HG03439 (cell line): ENCODE results near the gene SPATA31E1.
"Not testable (repeated sequence)": the region's sequence is repeated elsewhere in the genome, so short reads cannot be mapped to it uniquely, and the experiment has no call there.

ENCODE experiments used
- ATAC-seq: cut with Tn5 transposase; IDR thresholded peaks from one replicate; pipeline ENCODE4 v1.9.1; 2021; ENCODE audit warnings: mild to moderate bottlenecking, moderate library complexity; ENCODE audit not compliant: unreplicated experiment

Gene SPATA31E1

DNA sequence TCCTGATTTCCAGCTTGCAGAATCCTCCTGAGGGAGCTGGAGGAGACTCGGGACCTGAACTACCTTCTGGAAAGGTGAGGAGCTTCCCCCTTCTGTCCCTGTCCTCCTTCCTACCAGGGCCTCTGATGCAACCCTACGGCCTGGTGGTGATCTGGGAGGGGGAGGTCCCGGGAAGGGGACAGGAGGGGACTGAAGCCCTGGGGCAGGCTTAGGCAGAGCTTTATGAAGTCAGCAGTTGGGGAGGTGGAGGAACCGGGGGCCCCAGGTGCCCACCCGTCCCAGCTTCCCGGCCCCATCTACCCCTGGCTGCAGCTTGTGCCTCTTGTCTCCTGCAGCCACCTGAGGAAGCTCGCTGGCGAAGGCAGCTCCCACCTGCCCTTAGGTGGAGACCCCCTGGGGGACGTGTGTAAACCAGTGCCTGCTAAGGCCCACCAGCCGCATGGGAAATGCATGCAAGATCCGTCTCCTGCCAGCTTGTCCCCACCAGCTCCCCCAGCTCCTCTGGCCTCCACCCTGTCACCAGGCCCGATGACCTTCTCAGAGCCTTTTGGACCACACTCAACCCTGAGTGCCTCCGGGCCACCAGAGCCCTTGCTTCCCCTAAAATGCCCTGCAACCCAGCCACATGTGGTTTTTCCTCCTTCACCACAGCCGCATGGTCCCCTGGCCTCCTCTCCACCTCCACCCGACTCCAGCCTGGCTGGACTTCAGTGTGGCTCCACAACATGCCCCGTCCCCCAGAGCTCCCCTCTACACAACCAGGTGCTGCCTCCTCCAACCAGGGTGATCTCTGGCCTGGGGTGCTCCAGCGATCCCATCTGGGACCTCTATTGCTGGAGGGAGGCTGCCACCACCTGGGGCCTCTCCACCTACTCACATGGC, 2.1 kb downstream of the SPATA31E1 start:
- no peak for ATAC-seq

DNA sequence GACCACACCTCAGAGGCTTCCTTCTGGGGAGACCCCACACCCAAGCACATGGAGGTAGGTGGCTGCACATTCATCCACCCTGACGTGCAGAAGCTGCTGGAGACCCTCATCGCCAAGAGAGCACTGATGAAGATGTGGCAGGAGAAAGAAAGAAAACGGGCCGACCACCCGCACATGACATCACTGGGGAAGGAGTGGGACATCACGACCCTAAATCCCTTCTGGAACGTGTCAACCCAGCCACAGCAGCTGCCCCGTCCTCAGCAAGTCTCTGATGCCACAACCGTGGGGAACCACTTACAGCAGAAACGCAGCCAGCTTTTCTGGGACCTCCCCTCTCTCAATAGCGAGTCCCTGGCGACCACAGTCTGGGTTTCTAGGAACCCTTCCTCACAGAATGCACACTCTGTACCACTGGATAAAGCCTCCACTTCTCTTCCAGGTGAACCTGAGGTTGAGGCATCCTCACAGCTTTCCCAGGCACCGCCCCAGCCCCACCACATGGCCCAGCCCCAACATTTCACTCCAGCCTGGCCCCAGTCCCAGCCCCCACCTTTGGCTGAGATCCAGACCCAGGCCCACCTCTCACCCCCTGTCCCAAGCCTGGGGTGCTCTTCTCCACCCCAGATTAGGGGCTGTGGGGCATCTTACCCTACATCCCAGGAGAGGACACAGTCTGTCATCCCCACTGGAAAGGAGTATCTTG, 3.0 kb downstream of the SPATA31E1 start:
- ATAC-seq: no peak

DNA sequence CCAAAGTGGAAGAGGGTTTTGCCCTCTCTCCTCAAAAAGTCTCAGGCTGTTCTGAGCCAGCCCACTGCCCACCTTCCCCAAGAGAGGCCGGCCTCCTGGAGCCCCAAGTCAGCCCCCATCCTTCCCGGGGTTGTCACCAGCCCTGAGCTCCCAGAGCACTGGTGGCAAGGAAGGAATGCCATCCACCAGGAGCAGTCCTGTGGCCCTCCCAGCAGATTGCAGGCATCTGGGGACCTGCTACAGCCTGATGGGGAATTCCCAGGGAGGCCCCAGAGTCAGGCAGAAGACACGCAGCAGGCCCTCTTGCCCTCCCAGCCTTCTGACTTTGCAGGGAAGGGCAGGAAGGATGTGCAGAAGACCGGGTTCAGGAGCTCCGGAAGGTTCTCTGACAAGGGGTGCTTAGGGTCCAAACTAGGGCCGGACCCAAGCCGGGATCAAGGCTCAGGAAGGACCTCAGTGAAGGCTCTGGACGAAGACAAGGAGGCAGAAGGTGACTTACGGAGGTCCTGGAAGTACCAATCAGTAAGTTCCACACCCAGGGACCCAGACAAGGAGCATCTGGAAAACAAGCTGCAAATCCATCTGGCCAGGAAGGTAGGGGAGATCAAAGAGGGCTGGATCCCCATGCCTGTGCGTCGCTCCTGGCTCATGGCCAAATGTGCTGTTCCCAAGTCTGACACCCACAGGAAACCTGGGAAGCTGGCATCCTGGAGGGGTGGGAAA, 3.7 kb downstream of the SPATA31E1 start:
- no peak for ATAC-seq

DNA sequence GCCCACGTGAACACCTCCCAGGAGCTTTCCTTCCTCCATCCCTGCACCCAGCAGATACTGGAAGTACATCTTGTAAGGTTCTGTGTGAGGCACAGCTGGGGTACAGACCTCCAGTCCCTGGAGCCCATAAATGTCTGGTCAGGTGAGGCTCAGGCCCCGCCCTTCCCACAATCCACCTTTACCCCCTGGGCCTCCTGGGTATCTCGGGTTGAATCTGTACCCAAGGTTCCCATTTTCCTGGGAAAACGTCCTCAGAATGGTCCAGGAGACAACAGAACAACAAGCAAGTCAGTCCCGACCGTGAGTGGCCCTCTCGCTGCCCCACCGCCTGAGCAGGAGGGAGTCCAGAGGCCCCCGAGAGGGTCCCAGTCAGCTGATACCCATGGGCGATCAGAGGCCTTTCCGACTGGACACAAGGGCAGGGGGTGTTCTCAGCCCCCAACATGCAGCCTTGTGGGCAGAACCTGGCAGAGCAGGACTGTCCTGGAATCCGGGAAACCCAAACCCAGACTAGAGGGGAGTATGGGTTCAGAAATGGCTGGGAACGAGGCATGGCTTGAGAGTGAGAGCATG, 4.3 kb downstream of the SPATA31E1 start:
- no peak for ATAC-seq

DNA sequence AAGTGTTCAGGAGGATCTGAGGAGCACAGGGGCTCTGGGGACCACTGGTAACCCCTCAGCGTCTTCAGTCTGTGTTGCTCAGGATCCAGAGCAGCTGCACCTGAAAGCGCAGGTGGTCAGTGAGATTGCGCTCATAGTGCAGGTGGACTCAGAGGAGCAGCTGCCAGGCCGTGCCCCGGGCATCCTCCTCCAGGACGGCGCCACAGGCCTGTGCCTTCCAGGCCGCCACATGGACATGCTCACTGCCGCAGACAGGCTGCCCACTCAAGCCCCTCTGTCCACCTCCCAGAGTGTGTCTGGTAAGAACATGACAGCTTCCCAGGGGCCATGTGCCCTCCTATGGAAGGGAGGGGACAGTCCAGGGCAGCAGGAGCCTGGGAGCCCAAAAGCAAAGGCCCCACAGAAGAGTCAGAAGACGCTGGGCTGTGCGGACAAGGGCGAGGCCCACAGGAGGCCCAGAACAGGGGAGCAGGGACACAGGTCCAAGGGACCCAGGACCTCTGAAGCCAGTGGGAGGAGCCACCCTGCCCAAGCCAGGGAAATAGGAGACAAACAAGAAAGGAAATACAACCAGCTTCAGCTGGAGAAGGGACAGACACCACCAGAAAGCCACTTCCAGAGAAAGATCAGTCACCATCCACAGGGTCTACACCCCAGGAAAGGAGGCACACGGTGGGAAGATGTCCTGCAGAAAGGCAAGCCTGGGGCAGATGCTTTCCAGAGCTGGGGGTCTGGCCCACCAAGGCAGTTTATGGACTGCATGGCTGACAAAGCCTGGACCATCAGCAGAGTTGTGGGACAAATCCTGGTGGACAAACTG, 5.2 kb downstream of the SPATA31E1 start:
- ATAC-seq: no peak

DNA sequence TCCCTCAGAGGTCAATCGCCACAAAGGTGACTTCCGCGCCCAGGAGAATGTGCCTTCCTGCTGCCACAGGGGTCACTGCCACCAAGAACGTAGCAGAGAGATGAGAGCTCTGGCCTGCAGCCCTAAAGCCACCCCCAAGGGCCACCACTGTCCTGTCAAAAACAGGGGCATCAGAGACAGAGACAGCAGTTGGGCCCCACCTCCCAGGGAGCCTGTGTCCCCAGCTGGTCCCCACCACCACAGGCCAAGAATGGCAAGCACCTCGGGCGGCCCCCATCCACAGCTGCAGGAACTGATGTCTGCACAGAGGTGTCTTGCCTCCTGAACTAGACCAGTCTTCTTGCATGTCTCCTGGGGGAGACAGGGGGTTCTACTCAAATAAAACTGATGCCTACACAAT, 5.8 kb downstream of the SPATA31E1 start:
- ATAC-seq: no peak

DNA sequence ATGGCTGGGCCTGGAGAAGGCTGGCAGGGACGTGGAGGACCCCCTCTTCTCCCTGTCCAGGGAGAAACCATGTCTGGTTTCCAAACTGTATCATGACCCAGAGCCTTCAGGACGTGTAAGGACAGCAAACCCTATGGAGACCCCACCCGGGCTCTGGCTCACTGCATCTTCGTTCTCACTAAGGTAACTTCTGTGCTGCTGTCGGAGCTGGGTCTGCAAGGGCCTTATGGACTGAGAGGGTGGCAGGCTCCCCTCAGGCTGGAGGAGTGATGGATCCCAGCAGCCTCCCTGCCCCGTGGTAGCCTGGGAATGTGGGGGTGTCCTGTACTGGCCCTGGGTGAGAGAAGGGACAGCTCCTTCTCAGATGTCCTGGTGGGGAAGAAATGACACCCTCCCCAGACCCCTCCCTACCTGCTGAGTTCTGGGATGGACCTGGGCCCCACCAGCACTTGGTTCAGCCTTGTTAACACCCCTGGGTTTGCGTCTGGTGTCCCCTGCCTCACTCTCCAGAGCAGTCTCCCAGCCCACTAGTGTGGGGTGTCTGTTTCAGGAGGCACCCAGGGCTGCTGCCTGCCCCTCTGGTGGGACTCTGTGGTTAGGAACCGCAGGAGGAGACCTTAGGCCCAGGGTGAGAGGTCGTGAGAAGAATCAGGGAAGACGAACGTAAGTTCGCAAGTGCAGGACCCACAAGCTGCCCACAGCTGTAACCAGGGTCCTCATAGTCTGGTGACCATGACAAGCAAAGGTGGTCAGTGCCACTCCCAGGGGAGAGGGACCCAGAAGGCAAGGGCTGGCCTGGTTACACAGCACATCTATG, 6.6 kb downstream of the SPATA31E1 start:
- no peak for ATAC-seq

DNA sequence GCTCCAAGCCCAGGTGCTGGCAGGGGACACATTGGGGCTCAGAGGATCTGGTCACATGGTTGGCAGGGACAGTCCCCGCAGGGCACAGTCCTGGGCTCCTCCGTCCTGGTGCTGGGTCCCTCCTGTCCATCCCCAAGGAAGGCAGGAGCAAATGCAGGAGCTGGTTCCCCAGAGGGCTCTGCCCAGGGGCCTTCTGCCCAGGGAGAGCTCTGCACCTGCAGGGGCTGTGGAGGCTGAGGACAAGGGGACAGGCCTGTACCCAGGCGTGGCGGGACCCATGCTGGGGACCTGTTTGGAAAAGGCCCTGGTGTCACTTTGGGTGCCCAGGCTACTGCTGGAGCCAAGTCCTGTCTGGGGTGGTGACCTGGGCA, 7.2 kb downstream of the SPATA31E1 start:
- no peak for ATAC-seq

DNA sequence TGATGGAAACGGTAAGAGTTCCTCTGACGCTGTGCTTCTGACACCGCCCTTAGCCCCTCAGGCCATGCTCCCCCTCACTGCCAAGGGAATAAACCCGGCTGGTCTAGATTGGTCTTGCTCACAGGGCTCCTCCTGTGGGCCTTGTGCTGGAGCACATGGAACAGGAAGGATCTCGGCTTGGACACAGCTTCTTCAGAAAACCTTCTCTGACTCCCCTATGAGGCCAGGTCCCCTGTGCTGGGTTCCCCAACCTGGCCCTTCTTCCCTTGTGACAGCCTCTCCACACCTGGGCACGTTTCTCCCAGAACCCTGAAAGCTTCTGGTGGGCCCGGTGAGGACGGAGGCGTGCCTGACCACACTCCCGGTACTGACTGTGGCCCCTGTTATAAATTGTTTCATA, 8.2 kb downstream of the SPATA31E1 start:
- ATAC-seq: no peak

DNA sequence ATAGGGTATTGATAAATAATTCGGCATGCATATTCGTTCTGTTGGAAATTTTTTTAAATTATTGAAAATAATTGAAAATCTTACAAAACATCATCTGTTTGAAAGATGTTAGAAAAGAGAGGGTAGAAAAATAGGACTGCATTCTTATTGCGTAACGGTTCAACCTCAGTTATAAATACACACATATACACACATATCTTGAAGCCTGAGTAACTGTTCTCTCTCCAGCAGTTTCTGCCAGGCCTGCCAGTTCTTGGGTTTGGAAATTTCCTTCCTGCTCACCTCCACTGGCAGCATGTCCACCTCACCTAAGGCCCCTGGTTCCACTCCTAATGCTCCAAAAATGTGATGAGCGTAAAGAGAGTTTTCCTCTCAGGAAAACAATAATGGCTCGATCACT, 9.1 kb downstream of the SPATA31E1 start:
- no peak for ATAC-seq

DNA sequence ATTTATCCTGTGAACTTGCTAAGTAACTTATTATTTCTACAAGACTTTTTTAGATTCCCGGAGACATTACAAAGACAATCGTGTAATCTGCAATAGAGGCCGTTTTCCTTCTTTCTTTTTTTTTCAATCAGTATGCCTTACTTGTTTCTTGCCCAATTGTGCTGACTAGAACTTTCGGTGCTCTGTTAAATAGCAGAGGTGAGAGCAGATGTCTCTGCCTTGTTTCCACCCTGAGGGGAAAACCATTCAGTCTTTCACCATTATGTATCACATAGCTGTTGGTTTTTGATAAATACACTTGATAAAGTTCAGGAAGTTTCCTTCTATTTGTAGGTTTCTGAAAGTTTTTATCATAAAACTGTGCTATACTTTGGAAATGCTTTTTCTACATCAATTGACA, 10.3 kb downstream of the SPATA31E1 start:
- ATAC-seq: no peak

DNA sequence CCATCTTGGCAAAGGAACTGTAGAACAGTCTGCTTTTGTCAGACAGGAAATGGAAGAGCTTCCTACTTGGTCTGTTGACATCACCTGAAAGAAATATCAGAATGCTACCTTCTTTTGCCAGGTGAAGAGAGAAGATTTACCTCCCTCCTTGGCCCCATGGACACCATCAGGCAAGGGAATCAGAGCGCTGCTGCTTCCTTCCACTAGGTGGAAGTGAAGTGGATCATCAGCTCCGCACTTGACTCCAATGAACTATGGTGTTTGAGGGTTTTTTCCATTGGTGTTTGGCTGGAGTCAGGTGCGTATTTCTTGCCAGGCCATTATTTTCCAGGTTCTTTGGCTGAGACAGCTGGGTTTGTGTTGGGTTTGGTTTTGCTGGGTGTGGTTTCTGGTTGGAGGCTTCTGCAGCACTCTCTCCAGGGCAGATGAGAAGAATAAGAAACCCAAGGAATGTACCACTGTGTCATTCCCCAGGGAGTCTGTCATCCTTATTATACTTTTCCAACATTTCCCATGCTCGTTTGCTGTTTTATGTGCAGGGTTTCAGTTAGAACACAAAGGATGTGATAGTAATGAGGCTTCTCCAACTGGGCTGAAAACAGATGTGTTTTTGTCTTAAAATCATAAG, 12.4 kb downstream of the SPATA31E1 start:
- ATAC-seq: no peak

DNA sequence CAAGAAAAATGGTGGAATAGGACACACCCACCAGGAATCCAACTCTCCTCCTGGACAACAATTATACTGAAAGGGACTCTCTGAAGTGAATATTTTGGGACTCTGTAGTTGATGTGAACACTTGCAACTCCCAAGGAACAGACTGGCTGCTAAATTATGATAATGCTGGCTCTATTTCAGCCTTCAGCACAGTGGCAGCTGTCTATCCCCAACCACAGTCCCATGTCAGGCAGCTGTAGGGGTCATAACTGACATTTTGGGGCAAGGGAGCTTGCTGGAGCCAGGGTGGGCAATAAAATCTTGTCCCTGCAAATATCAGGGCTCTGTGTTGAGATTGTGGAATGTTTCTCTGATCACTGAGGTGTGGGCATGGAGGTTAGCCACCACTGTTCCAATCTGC, 14.2 kb downstream of the SPATA31E1 start:
- ATAC-seq: no peak

DNA sequence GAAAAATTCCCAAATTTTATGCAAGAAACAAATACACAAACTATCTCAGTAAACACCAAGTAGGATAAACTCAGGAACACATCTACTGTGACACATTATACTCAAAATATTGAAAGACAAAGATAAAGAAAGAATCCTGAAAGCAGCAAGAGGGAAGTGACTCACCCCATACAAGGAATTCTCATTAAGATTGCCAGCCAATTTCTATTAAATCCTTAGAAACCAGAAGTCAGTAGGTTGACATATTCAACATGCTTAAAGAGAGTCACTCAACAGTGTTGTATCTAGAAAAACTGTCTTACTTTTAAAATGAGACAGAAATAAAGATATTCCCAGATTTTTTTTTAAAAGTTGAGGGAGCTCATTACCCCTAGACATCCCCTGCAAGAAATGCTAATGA, 15.5 kb downstream of the SPATA31E1 start:
- no peak for ATAC-seq

DNA sequence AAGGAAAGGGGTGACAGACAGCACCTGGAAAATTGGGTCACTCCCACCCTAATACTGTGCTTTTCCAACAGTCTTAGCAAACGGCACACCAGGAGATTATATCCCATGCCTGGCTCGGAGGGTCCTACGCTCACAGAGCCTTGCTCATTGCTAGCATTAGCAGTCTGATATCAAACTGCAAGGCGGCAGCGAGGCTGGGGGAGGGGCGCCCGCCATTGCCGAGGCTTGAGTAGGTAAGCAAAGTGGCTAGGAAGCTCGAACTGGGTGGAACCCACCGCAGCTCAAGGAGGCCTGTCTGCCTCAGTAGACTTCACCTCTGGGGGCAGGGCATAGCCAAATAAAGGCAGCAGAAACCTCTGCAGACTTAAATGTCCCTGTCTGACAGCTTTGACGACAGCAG, 19.7 kb downstream of the SPATA31E1 start:
- not testable (repeated sequence) for ATAC-seq

DNA sequence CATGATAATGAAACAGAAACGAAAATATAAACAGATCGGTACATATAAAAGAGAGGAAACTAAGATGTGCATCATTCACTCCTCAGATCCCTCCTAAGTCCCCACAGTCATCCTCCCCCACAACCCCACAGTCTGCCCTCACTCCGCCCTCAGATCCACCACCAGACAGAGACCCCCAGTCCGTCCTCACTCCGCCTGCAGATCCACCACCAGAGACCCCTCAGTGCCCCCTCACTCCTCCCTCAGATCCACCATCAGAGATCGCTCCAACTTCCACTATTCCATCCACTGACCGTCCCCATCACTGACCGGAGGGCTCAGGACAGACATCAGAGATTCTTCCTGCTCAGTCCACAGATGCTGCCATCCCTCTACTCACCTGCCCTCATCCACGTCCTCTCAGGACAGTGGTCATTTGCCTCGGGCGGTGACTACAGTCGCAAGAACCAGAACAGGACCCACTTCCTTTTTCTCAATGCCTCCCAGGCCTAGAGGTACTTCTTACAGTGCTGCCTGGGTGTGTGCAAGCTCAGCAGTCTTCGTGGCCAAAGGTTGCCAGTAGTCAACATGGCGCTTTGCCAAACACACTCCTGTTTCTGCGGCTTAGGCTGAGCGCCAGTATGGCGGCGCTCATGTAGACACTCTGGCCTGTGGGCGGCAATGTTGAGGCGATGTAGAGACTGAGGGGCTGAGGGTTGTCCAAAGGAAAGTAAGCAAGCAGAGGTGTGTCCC, 26.8 kb downstream of the SPATA31E1 start:
- ATAC-seq: no peak

DNA sequence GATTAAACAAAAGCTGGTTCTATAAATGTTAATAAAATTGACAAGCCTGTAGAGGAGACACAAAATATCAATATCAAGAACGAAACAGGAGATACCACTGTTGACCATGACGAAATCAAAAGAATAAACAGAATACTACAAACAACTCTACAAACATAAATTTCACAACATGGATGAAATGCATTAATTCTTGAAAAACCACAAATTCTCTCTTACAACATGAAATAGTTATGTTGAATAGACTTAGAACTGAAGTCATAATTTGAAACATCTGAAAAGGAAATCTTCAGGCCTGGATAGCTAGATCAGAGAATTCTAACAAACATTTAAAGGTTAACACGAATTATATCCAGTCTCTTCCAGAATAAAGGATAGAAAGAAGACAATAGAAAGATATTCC, 28.1 kb downstream of the SPATA31E1 start:
- ATAC-seq: no peak

DNA sequence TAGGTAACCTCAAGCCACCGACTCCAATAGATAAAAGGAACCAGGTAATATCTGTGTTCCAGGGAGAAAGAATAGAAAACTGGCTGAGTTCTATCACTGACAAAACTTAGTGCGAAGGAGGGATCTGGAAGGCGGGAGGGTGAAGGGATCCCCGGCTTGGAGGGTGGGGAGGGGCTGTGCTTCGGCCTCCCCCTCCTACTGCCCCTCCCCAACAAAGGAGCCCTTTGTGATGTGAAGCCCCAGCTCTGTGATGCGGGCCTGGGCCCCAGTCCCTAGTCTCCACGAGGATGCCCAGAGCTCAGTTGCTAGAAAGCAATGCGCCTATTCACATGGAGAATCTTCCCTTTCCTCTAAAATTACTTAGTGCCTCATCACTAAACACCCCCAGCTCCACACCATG, 35.0 kb downstream of the SPATA31E1 start, which contains the start of gene SPATA31C1:
TSS of gene SPATA31C1 (plus strand) at position 301 of the 400 bp plus-strand sequence.
- not testable (repeated sequence) for ATAC-seq
